NCI-H82 treated with DMSO at 0.1 percent for 48 hours (cell line): ENCODE measurements around the gene HBP1.
A peak's percentile ranks its signal among the peaks of the same experiment; 100 is the strongest.
"Not testable (repeated sequence)": the region's sequence is repeated elsewhere in the genome, so short reads cannot be mapped to it uniquely, and the experiment has no call there.

ENCODE experiments used
- DNase-seq: peaks from one replicate; lab custom pipeline; 2025; ENCODE audit not compliant: unreplicated experiment; lab: John Stamatoyannopoulos, UW

The HBP1 gene

GRCh38 chr7:107154826-107155225 is 14.0 kb upstream of the HBP1 start:
- DNase-seq, result no peak

- DNase-seq, result not testable (repeated sequence)
Measured at GRCh38 chr7:107155726-107156125, 13.1 kb upstream of the HBP1 start.

GRCh38 chr7:107157091-107157490 is 11.7 kb upstream of the HBP1 start:
- DNase-seq, result no peak

- DNase-seq, result no peak
Measured at GRCh38 chr7:107158028-107158427, 10.8 kb upstream of the HBP1 start.

GRCh38 chr7:107160389-107160788 is 8.4 kb upstream of the HBP1 start:
- DNase-seq, result no peak

- DNase-seq, result no peak
Measured at GRCh38 chr7:107161415-107161814, 7.4 kb upstream of the HBP1 start.

- DNase-seq, result no peak
Measured at GRCh38 chr7:107162475-107162874, 6.3 kb upstream of the HBP1 start.

- DNase-seq, result no peak
Measured at GRCh38 chr7:107164092-107164491, 4.7 kb upstream of the HBP1 start.

- DNase-seq, result no peak
Measured at GRCh38 chr7:107165341-107165740, 3.5 kb upstream of the HBP1 start.

- no peak for DNase-seq
Measured at GRCh38 chr7:107166736-107167426, 1.9 kb upstream of the HBP1 start.

- DNase-seq, result peak; percentile 63
Measured at GRCh38 chr7:107167483-107168232, 1.1 kb upstream of the HBP1 start.

GRCh38 chr7:107169120-107170050 is 582 bp downstream of the HBP1 start:
- peak; percentile 77 for DNase-seq

- no peak for DNase-seq
Measured at GRCh38 chr7:107170051-107170915, 1.5 kb downstream of the HBP1 start.

GRCh38 chr7:107171496-107171895 is 2.7 kb downstream of the HBP1 start:
- DNase-seq, result no peak

GRCh38 chr7:107172276-107173032 is 3.7 kb downstream of the HBP1 start:
- no peak for DNase-seq

- DNase-seq, result no peak
Measured at GRCh38 chr7:107173191-107173590, 4.4 kb downstream of the HBP1 start.

- no peak for DNase-seq
Measured at GRCh38 chr7:107173691-107174406, 5.0 kb downstream of the HBP1 start.

GRCh38 chr7:107179326-107180164 is 10.7 kb downstream of the HBP1 start:
- DNase-seq, result no peak
